GM12874 (cell line): ENCODE measurements around the gene CRK.

Source experiments
- TF ChIP-seq, protein P1 (sequence below): IDR thresholded peaks from 2 replicates; pipeline ENCODE4 v1.5.1; 2011; ENCODE audit warnings: low read depth, mild to moderate bottlenecking, control low read depth, low read length, moderate library complexity; ENCODE audit not compliant: insufficient read depth

Gene CRK

DNA sequence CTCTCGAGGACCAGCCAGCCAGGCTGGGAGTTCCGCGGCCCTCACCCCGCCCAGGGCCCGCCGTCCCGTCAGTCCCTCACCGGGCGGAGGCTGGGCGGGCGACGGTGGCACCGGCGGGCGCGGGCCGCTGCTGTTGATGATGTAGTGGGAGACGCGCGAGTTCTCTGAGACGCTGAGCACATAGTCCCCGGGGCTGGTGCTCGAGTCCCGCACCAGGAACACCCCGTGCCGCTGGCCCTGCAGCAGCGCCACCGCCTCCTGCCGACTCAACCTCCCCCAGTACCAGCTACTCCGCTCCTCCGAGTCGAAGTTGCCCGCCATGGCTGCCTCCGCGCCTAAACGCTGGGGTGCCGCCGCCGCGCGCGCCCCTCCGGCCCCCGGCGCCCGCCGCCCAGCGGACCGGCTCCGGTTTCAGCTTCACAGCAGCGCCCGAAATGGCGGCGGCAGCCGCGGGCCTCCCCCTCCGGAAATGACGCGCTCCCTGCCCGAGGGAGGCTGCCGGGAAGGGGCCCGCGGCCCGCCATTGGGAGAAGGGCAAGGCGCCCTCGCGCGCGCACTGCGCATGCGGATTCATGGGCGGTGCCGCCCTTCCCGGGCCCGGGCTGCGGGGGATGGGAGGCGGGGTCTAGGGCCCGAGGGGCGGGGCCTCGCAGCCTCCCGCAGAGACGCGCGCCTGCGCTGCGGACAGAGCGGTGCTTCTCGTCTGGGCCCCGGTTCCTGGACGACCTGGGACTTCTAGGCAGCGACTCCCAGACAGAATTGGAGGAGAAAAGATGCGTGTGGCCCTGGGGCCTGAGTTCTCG lies at the start of gene CRK:
TSS of gene CRK (minus strand) at position 436 of the 803 bp plus-strand sequence. CDS start at position 321, 115 bp downstream.
- TF ChIP-seq, protein P1, sequence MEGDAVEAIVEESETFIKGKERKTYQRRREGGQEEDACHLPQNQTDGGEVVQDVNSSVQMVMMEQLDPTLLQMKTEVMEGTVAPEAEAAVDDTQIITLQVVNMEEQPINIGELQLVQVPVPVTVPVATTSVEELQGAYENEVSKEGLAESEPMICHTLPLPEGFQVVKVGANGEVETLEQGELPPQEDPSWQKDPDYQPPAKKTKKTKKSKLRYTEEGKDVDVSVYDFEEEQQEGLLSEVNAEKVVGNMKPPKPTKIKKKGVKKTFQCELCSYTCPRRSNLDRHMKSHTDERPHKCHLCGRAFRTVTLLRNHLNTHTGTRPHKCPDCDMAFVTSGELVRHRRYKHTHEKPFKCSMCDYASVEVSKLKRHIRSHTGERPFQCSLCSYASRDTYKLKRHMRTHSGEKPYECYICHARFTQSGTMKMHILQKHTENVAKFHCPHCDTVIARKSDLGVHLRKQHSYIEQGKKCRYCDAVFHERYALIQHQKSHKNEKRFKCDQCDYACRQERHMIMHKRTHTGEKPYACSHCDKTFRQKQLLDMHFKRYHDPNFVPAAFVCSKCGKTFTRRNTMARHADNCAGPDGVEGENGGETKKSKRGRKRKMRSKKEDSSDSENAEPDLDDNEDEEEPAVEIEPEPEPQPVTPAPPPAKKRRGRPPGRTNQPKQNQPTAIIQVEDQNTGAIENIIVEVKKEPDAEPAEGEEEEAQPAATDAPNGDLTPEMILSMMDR, result no peak

DNA sequence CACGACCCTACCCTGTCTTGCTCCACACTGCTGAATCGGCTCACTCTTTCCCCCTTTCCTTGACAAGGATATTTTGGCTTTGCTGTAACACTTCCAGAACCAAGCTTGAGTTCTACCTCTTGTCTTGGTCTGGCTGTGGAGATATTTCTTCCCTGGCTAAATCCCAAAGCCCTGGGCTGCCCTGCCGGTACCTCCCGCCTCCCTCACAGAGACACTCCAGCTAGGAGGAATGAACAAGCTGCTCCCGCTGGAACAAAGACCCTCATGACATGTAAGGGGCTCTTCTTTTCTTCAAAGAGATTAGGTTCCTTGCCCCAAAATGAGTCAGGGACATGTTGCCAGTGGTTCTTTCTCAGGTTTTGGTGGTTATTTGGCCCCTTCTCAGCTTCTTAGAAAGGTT lies 49.6 kb upstream of the CRK start:
- TF ChIP-seq, protein P1, result no peak

DNA sequence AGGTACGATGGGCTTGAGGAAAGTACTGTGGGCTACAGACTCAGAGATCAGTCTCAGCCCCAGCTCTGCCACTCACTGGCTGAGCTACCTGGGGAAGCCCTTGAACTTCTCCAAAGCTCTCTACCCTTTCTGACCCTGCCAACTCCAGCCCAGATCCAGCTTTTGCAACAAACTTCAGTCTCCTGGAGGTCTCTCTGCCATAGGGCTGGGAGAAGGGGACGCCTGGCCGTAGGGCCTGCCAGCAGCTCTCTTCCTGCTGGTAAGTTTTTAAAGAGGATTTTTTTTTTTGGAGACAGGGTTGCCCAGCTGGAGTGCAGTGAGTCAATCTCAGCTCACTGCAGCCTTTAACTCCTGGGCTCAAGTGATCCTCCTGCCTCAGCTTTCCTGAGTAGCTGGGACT lies 48.8 kb upstream of the CRK start:
- TF ChIP-seq, protein P1, result no peak

DNA sequence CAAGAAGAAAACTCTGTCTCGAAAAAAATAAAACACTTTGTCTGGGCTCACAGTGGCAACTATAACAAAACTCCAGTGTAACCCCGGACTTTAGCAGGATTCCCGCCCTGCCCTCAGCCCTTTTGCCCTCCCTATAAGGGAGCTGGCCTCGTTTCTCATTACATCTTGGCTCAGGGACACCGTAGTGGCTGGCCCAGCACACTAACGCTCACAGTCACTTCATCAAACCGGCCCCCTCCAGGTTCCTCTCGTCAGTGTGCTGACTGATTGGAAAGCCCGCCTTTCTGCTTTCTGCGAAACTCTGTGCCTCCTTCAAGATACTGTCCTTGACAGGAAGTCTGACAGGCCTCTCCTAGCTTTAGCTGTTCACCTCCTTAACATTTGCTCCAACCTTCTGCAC lies 47.7 kb upstream of the CRK start:
- TF ChIP-seq, protein P1, result no peak

DNA sequence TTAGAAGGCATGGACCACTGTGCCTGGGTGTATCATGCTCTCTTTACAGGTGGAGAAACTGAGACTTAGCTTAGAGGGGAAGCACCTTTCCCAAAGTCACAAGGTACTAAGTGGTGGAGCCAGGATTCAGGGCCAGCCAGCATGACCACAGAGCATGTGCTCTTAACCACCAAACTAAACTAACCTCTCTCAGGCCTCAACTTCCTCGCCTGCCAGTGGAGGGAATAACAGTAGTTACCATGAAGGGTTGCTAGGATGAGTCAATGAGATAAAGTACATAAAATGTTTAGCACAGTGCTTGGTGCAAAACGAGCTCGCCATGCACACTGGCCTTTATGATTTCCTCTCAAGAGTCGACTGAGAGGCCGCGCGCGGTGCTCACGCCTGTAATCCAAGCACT lies 42.8 kb upstream of the CRK start:
- TF ChIP-seq, protein P1, result no peak

DNA sequence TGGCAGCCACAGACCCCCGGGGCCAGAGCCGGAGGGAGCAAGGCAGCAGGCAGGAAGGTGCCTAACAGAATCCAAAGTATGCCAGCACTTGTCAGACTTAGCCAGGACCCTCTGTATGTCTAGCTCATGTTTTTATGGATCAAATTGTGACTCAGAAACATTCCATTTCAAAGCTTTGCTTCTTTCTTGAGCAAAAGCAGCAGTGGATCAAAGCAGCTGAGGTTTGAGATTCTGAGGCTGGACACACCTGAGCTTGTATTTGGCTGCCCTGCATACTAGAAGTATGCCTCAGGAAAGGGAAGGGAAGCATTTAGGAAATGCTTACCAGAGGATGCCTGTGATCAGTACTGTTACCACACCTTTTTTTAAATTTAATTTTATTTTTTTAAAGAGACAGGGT lies 42.2 kb upstream of the CRK start:
- TF ChIP-seq, protein P1, result no peak

DNA sequence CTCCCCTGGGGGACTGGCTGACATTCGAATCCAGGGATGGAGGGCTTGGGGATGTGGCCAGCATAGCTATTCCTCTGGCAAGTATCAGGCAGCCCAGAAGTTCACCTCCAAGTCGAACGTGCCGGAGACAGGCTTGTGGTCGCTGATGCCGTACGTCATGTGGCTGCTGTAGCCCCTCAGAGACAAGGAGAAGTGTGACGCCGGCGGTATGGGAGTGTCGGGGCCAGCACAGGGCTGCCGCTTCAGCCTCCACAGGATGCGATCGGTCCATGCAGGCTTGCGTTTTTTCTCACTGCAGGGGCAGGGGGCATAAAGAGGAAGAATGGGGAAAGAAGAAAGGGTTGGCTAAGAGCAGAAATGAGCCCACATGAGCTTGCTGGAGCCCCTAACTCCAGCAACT lies 41.8 kb upstream of the CRK start:
- TF ChIP-seq, protein P1, result no peak
